Endodermal cell (in vitro differentiated cells): ENCODE data around the gene ASAP3. TPM values are rescaled to one million over a fixed set of nuclear protein-coding genes. Genes with fewer than 3 reads are reported as not detected.

Experiments used
- DNase-seq: peaks from one replicate; pipeline ENCODE4 v3.0.0-alpha.2; 2017
- H3K27ac ChIP-seq: 2 replicates; pipeline ENCODE4 v1.5.1; 2013; ENCODE audit warnings: mild to moderate bottlenecking, low read depth, low read length, moderate library complexity
- H3K27me3 ChIP-seq: 2 replicates; pipeline ENCODE4 v1.6.1; 2013; ENCODE audit warnings: mild to moderate bottlenecking, low read length, moderate library complexity; ENCODE audit not compliant: insufficient read depth, control insufficient read depth, poor library complexity, severe bottlenecking
- H3K36me3 ChIP-seq: 2 replicates; pipeline ENCODE4 v1.7.0; 2013; ENCODE audit warnings: mild to moderate bottlenecking, low read length, moderate library complexity; ENCODE audit not compliant: control insufficient read depth, insufficient read depth
- H3K4me1 ChIP-seq: one replicate; pipeline ENCODE4 v1.7.0; 2013; ENCODE audit warnings: low read length; ENCODE audit not compliant: control insufficient read depth, insufficient read depth
- H3K4me3 ChIP-seq: 2 replicates; pipeline ENCODE4 v1.5.1; 2013; ENCODE audit warnings: mild to moderate bottlenecking, low read length, moderate library complexity
- H3K9ac ChIP-seq: 2 replicates; pipeline ENCODE4 v1.6.1; 2013; ENCODE audit warnings: mild to moderate bottlenecking, low read length, moderate library complexity; ENCODE audit not compliant: poor library complexity, severe bottlenecking; ENCODE audit errors: extremely low read depth
- H3K9me3 ChIP-seq: 2 replicates; pipeline ENCODE4 v1.6.1; 2013; ENCODE audit warnings: mild to moderate bottlenecking, low read length, moderate library complexity; ENCODE audit not compliant: control insufficient read depth
- H3K27ac Mint-ChIP-seq: 2 replicates; pipeline ENCODE4 v1.8.0; 2020; ENCODE audit warnings: mixed read lengths
- H3K27me3 Mint-ChIP-seq: 2 replicates; pipeline ENCODE4 v1.8.0; 2021; ENCODE audit warnings: mild to moderate bottlenecking, mixed read lengths; ENCODE audit not compliant: insufficient read depth
- H3K36me3 Mint-ChIP-seq: 2 replicates; pipeline ENCODE4 v1.8.0; 2020; ENCODE audit warnings: low read depth, mixed read lengths
- H3K4me1 Mint-ChIP-seq: 2 replicates; pipeline ENCODE4 v1.8.0; 2020; ENCODE audit warnings: mixed read lengths
- H3K4me3 Mint-ChIP-seq: 2 replicates; pipeline ENCODE4 v1.8.0; 2020; ENCODE audit warnings: mild to moderate bottlenecking, moderate library complexity, mixed read lengths
- H3K9me3 Mint-ChIP-seq: 2 replicates; pipeline ENCODE4 v1.8.0; 2020; ENCODE audit warnings: mild to moderate bottlenecking, mixed read lengths
- WGBS, 2 experiments: methylation state at CpG; one replicate each; pipeline versions ENCODE4 v1.1.5 to v1.1.7; 2013; ENCODE audit warnings: missing lambda C conversion rate in 2 of 2, mixed read lengths in 1 of 2; ENCODE audit not compliant: insufficient coverage in 1 of 2, insufficient read length in 1 of 2; 5-methylcytosine and 5-hydroxymethylcytosine counted together
- total RNA-seq, 2 donors: library from RNA; stranded (reverse); fragmentation: NEBNext Ultra II Directional in 1 of 2; extraction: Animal tissue kit (Norgen Biotek cat#: 25700) in 1 of 2; gene quantifications; 2 replicates in 1 of 2; 3 replicates in 1 of 2; pipeline ENCODE4 v1.2.1, GENCODE V29; 2021
- TF ChIP-seq, protein P1 (sequence below): fragments of 200-600 bp; sonication (generic); conservative IDR thresholded peaks from 2 replicates; pipeline ENCODE4 v1.5.0; 2021; ENCODE audit warnings: antibody characterized with exemption, mild to moderate bottlenecking

The ASAP3 gene
- total RNA-seq, 2 donors from 2014 or later: 78.7 to 91.0 TPM

DNA sequence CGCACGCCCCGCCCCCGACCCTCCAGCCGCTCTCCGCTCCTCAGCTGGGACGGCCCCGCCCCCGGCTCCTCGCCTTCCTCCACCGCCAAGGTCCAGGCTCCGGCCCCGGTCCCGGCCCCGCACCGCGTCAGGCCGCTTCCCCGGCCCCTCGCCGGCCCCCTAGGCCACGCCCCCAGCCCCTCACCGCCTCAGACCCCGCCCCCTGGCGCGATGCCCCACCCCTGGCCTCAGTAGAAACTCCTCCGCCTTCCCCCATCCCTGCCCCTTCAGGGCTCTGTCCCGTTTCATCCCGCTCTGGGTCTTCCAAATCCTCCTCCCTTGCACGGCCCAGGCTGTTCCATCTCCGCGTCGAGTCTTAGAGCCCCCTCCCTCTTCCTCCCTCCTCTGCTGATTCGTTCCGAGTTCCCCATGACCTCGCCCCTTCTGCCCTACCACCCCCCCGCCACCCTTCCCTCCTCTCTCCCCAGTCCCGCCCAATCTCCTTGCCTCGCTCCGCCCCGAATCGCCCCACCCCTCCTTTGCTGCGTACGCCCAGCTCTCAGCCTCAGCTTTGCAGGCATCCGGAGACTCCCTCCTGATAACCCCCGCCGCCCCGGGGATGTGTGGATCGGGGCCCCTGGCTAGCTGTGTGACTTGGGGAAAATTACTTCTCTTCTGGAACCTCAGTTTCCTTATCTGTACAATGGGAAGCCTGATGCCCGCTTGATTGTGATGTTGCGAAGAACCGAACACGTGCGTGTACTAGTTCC, 448 bp upstream of the ASAP3 start:
- H3K4me1 Mint-ChIP-seq: peaks cover 17% of the 10 kb centered on the region
- peak overlapping the region; percentile 89 for H3K27ac Mint-ChIP-seq
- peak; percentile 98 for DNase-seq
- 7 to 19% methylated on average over 19 to 52 of the region's 54 CpGs for WGBS, 2 experiments
- no peak overlapping the region for H3K9ac ChIP-seq
- peak overlapping the region; percentile 83 for H3K27ac ChIP-seq
- peaks cover 29% of the 10 kb centered on the region for H3K27me3 Mint-ChIP-seq
- H3K4me1 ChIP-seq: peaks cover 4% of the 10 kb centered on the region
- peak overlapping the region; percentile 77 for H3K4me3 ChIP-seq
- no peaks in the 10 kb centered on the region for H3K9me3 Mint-ChIP-seq
- TF ChIP-seq, protein P1, sequence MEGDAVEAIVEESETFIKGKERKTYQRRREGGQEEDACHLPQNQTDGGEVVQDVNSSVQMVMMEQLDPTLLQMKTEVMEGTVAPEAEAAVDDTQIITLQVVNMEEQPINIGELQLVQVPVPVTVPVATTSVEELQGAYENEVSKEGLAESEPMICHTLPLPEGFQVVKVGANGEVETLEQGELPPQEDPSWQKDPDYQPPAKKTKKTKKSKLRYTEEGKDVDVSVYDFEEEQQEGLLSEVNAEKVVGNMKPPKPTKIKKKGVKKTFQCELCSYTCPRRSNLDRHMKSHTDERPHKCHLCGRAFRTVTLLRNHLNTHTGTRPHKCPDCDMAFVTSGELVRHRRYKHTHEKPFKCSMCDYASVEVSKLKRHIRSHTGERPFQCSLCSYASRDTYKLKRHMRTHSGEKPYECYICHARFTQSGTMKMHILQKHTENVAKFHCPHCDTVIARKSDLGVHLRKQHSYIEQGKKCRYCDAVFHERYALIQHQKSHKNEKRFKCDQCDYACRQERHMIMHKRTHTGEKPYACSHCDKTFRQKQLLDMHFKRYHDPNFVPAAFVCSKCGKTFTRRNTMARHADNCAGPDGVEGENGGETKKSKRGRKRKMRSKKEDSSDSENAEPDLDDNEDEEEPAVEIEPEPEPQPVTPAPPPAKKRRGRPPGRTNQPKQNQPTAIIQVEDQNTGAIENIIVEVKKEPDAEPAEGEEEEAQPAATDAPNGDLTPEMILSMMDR: no peak
- no peaks in the 10 kb centered on the region for H3K36me3 Mint-ChIP-seq
- H3K9me3 ChIP-seq: no peaks in the 10 kb centered on the region
- no peaks in the 10 kb centered on the region for H3K36me3 ChIP-seq
- H3K27me3 ChIP-seq: peaks cover 14% of the 10 kb centered on the region
- peak overlapping the region; percentile 95 for H3K4me3 Mint-ChIP-seq

DNA sequence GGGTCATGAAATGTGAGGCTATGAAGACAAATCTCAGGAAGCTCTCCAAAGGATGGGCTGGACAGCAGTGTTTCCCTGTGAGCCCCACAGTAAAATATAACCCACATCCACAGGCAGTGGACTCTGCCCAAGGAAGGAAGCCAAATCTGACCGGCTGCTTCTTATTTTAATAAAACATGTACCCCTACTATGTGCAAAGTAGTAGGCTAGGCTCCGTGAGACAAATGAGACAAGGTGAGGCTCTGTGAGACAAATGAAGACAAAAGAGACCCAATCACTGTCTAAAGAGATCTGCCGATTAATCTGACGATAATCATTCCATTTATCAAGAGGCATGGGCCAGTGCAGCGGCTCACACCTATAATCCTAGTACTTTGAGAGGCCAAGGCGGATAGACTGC, 2.1 kb downstream of the ASAP3 start:
- Mint-ChIP-seq H3K27ac (no peak overlapping the region), H3K4me1 (peaks cover 19% of the 10 kb centered on the region)

DNA sequence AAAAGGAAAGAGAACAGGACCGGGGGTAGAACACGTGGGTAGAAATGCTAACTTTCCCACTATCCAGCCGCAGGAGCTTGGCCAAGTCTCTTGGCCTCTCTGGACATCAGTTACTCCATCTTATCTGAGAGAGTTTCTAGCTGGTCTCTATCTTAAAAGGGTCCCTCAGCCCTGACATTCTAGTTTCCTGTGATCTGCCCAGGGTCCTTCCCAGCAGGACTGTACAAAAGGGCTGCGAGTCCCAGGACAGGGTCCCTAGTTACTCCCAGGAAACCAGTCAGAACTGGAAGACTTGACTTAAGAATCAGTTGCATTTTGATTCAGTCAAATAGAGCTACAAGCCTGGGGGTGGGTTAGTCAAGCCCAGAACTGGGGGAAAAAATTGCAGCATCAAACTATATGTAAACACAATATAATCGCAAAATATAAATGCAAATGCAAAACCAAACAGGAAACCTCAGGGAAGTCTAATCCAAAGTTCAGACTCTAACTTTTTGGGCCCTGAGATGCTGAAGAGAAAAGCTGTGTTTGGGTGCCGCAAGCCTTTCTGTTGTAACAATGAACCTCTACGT, 2.9 kb downstream of the ASAP3 start:
- no peak overlapping the region for H3K27ac ChIP-seq
- peaks cover 9% of the 10 kb centered on the region for H3K36me3 Mint-ChIP-seq
- TF ChIP-seq, protein P1: no peak
- peaks cover 19% of the 10 kb centered on the region for H3K4me1 Mint-ChIP-seq
- DNase-seq: no peak
- peaks cover 4% of the 10 kb centered on the region for H3K4me1 ChIP-seq
- H3K27ac Mint-ChIP-seq: no peak overlapping the region
- no peaks in the 10 kb centered on the region for H3K9me3 ChIP-seq
- no peaks in the 10 kb centered on the region for H3K36me3 ChIP-seq
- H3K27me3 ChIP-seq: peaks cover 13% of the 10 kb centered on the region
- no peak overlapping the region for H3K9ac ChIP-seq
- WGBS, 2 experiments: 90 to 92% methylated on average over 6 to 7 of the region's 7 CpGs
- peaks cover 14% of the 10 kb centered on the region for H3K27me3 Mint-ChIP-seq
- no peak overlapping the region for H3K4me3 ChIP-seq
- no peak overlapping the region for H3K4me3 Mint-ChIP-seq
- H3K9me3 Mint-ChIP-seq: no peaks in the 10 kb centered on the region

More for the DNA sequence above, 2.1 kb downstream of the ASAP3 start:
- peaks cover 21% of the 10 kb centered on the region for H3K27me3 Mint-ChIP-seq
- Histone ChIP-seq H3K9ac (no peak overlapping the region), H3K27me3 (peaks cover 14% of the 10 kb centered on the region), H3K27ac (no peak overlapping the region), H3K4me1 (peaks cover 4% of the 10 kb centered on the region), H3K9me3 (no peaks in the 10 kb centered on the region), H3K4me3 (no peak overlapping the region), H3K36me3 (no peaks in the 10 kb centered on the region)
- H3K4me3 Mint-ChIP-seq: peak overlapping the region; percentile 95
- H3K9me3 Mint-ChIP-seq: no peaks in the 10 kb centered on the region
- 93 to 95% methylated on average over 3 to 6 of the region's 6 CpGs for WGBS, 2 experiments
- TF ChIP-seq, protein P1: no peak
- no peak for DNase-seq
- peaks cover 9% of the 10 kb centered on the region for H3K36me3 Mint-ChIP-seq
